ENCODE measurements around the gene SDF2. TPM values are rescaled to one million over a fixed set of nuclear protein-coding genes. Genes with fewer than 3 reads are reported as not detected.
"Not testable (repeated sequence)": the region's sequence is repeated elsewhere in the genome, so short reads cannot be mapped to it uniquely, and the experiment has no call there.

The SDF2 gene
- total RNA-seq, 1 donor from 2014 or later = 60.7 TPM

- DNase-seq (ENCODE audit: low read depth) = no peak
Observed at GRCh38 chr17:28634206-28634865, 27.4 kb downstream of the SDF2 start.

- DNase-seq (ENCODE audit: low read depth) = no peak
Observed at GRCh38 chr17:28626818-28627217, 34.9 kb downstream of the SDF2 start.

DNA sequence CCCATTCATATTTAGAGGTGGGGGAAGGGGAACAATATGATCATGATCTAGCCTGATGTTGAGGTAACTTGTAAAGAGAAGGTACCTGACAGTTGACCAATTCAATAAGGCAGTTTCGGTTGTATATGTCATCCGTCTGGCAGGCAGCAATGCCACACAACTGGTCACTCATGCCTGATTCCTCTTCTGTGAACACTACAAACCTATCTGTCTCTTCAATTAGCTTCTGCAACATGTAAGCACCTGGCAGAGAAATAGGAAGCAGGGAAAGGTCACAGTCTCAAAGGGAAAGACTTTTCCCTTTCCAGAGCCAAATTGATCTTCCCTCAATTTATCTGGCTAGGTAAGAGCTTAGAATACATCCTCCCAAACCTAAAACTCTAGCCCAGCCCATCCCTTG lies 37.6 kb downstream of the SDF2 start:
- no peak for DNase-seq (ENCODE audit: low read depth)

- DNase-seq (ENCODE audit: low read depth) = no peak
Observed at GRCh38 chr17:28623696-28624095, 38.0 kb downstream of the SDF2 start.

- no peak for DNase-seq (ENCODE audit: low read depth)
Observed at GRCh38 chr17:28622186-28622585, 39.5 kb downstream of the SDF2 start.

DNA sequence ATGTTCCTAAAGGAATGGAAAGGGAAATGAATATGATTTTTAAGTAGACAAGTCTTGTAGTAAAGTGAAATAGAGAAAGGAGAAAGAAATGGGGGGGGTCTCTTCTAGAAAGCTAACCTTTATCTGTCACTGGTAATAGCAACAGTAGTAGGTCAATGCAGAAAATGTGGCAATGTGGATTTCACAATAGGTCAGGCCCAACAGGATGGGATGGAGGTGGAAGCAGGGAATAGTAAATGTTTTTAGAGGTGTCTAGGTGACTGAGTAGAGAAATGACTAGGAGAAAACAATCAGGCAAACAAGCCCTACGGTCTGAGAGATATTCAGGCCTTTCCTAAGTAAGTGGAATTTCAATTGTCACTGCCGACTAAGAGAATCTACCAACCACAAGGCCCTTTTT lies 41.7 kb downstream of the SDF2 start:
- DNase-seq (ENCODE audit: low read depth) = no peak

DNA sequence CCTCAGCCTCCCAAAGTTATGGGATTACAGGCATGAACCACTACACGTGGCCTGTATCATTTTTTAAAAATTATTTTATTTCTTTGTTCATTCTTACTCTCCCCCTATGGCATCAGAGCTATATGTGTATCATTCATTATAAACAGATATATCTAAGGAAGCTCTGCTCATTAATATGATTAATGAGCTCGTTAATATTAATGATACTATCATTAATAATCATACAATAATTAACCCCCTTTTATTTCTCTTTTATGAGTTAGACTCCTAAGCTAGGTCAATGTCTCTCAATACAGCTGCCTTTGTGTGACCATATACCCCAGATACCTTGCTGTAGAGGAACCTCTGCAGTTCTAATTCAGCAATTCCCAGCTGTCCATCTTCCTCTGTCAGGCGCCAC lies 43.2 kb downstream of the SDF2 start:
- DNase-seq (ENCODE audit: low read depth) = no peak

- no peak for DNase-seq (ENCODE audit: low read depth)
Observed at GRCh38 chr17:28616281-28616680, 45.4 kb downstream of the SDF2 start.

DNA sequence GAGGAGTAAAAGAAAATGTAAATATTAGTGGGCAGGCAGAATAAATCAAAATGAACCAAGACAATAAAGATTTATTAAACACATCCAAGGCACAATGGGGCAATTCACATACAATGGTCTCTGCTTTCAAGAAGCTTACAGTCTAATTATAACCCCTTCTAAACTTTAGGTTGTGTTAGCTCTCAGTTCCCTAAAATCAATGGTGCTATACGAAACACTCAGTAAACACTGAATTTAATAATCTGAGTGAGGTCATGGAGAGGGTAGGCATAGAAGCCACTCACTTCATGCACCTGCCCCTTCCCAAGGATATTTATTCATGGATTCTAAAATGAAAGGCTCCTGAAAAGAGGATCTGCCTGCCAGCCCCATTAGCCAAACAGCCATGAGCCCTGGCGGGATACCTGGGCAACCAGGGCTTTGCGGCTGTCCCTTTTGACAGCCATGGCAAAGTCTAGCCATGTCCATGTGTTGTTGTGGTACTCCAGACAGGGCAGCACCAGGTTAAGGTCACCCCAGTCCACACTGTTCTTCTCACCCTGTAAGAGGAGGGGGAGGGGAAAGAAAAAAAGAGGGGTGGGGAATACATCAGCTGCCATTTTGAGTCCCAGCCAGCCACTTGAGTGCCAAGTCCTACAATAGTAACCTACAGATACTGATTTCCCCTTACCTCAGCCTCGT lies 46.3 kb downstream of the SDF2 start:
- DNase-seq (ENCODE audit: low read depth) = no peak

GRCh38 chr17:28613931-28614381 lies 47.8 kb downstream of the SDF2 start, which contains the start of gene RSKR:
RSKR (minus strand) TSS chr17:28614185; CDS start chr17:28614161, 24 bp downstream.
- DNase-seq (ENCODE audit: low read depth) = no peak

- DNase-seq (ENCODE audit: low read depth) = peak; percentile 18
Observed at GRCh38 chr17:28612936-28613872, 48.5 kb downstream of the SDF2 start.

DNA sequence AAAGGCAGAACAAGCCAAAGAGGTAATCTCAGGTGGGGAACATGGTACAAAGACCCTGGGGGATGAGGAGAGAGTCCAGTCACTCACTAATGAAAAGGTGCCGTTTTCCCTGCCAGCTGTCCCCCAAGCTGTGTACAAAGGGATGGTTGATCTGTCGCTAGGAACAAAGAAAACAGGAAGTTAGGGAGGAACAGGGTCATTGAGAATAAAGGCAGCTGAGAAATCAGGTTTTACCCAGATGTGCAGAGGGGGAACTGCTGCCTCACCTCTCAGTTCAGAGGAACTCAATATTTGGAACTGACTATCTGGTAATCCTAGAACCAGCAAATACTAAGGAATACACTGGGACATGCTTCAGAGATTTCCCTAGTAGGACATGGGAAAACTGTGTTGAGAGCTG lies 49.2 kb downstream of the SDF2 start:
- no peak for DNase-seq (ENCODE audit: low read depth)

DNA sequence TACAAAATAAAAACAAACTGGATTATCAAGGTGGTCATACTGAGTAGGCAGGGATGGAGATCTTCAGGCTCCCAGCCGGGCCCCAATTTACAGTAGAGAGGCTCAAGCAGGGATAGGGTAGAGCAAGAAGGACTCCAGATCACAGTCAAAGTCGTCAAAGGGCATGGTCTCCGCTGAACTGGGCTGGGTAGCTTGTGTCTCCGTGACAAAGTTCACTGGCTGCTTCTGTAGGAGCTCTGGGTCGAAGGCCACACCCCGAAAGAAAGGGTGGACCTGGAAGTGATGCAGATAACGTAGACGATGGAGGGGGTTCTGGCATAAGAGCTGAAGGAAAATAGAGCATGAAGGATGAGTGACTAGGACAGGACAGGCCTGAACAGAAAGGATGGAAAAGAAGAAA lies 51.3 kb downstream of the SDF2 start:
- DNase-seq (ENCODE audit: low read depth) = no peak

GRCh38 chr17:28604031-28604430 lies 57.7 kb downstream of the SDF2 start:
- not testable (repeated sequence) for DNase-seq (ENCODE audit: low read depth)

- peak; percentile 73 for DNase-seq (ENCODE audit: low read depth)
Observed at GRCh38 chr17:28599311-28600184, 62.2 kb downstream of the SDF2 start.

GRCh38 chr17:28598799-28599310 lies 62.9 kb downstream of the SDF2 start, which contains the start of gene SPAG5:
SPAG5 (minus strand) TSS chr17:28599025; CDS start chr17:28598946, 79 bp downstream.
- peak; percentile 80 for DNase-seq (ENCODE audit: low read depth)

GRCh38 chr17:28598389-28598788 lies 63.3 kb downstream of the SDF2 start:
- no peak for DNase-seq (ENCODE audit: low read depth)

Measured in renal cortical epithelial cell (primary cell).